H1 (cell line): Measurements from ENCODE around the gene GSKIP. TPM values are rescaled to one million over a fixed set of nuclear protein-coding genes. Genes with fewer than 3 reads are reported as not detected.

ENCODE experiments used
- CTCF ChIA-PET: fragments of 300-600 bp; sonication (Branson Sonifier 250); formaldehyde crosslinking; loops from one replicate; lab custom pipeline; 2021; ENCODE audit not compliant: partially characterized antibody; lab: Charles Lee
- POLR2A ChIA-PET: fragments of 300-600 bp; sonication (Branson Sonifier 250); formaldehyde crosslinking; loops from one replicate; lab custom pipeline; 2021; ENCODE audit warnings: inconsistent platforms; ENCODE audit not compliant: partially characterized antibody; lab: Charles Lee
- DNase-seq, 2 experiments: peaks; one replicate each; pipeline versions ENCODE4 v3.0.0 to v3.0.0-alpha.2; 2010 to 2022; ENCODE audit warnings: low spot score in 2 of 2, low read depth in 1 of 2, mixed read lengths in 1 of 2
- FAIRE-seq: peaks from 2 replicates; lab custom pipeline; 2011; peaks lifted over from hg19 to GRCh38; lab: Jason Lieb, UNC
- H2AFZ ChIP-seq: 2 replicates; pipeline ENCODE4 v1.8.1; 2012; ENCODE audit warnings: low read length, inconsistent platforms
- H2AK5ac ChIP-seq: 2 replicates; pipeline ENCODE4 v1.6.1; 2013; ENCODE audit warnings: low read depth, low read length
- H2BK120ac ChIP-seq: replicated peaks from 2 replicates; pipeline ENCODE3; 2013; ENCODE audit warnings: low read depth, low read length, inconsistent platforms
- H2BK12ac ChIP-seq: 2 replicates; pipeline ENCODE4 v1.6.1; 2013; ENCODE audit warnings: low read depth, low read length
- H2BK15ac ChIP-seq: 2 replicates; pipeline ENCODE4 v1.6.1; 2013; ENCODE audit warnings: low read length
- H2BK20ac ChIP-seq: 2 replicates; pipeline ENCODE4 v1.6.1; 2013; ENCODE audit warnings: low read length
- H2BK5ac ChIP-seq: 2 replicates; pipeline ENCODE4 v1.6.1; 2013; ENCODE audit warnings: low read depth, low read length
- H3K14ac ChIP-seq: 2 replicates; pipeline ENCODE4 v1.6.1; 2013; ENCODE audit warnings: inconsistent platforms; ENCODE audit not compliant: insufficient read length
- H3K18ac ChIP-seq: 2 replicates; pipeline ENCODE4 v1.6.1; 2013; ENCODE audit warnings: low read length; ENCODE audit errors: extremely low read depth
- H3K23ac ChIP-seq: 2 replicates; pipeline ENCODE4 v1.6.1; 2013; ENCODE audit warnings: inconsistent platforms; ENCODE audit not compliant: insufficient read length
- H3K23me2 ChIP-seq: 2 replicates; pipeline ENCODE4 v1.6.1; 2013; ENCODE audit warnings: low read depth, low read length
- H3K27ac ChIP-seq: 2 replicates; pipeline ENCODE4 v1.6.1; 2011; ENCODE audit warnings: low read depth, low read length, inconsistent platforms
- H3K27me3 ChIP-seq, 4 experiments: replicated peaks in 1 of 4; 1 replicate in 1 of 4; 2 replicates in 3 of 4; pipeline versions ENCODE4 v1.6.1 to v1.8.1; 2011 to 2013; ENCODE audit warnings: low read length in 3 of 4, mild to moderate bottlenecking in 3 of 4, inconsistent platforms in 2 of 4, mixed read lengths in 2 of 4, moderate library complexity in 1 of 4; ENCODE audit not compliant: control insufficient read depth in 3 of 4, insufficient read depth in 3 of 4; ENCODE audit errors: extremely low read depth in 1 of 4
- H3K36me3 ChIP-seq, 4 experiments: 2 replicates each; pipeline versions ENCODE4 v1.6.1 to v1.8.1; 2011 to 2013; ENCODE audit warnings: mild to moderate bottlenecking in 4 of 4, low read length in 3 of 4, moderate library complexity in 2 of 4, control low read depth in 1 of 4, inconsistent platforms in 1 of 4; ENCODE audit not compliant: insufficient read depth in 4 of 4, control insufficient read depth in 2 of 4
- H3K4ac ChIP-seq: replicated peaks from 2 replicates; pipeline ENCODE3; 2013; ENCODE audit warnings: low read length, low read depth, mixed read lengths, inconsistent platforms; ENCODE audit not compliant: insufficient read length
- H3K4me1 ChIP-seq, 4 experiments: replicated peaks in 1 of 4; 1 replicate in 1 of 4; 2 replicates in 3 of 4; pipeline versions ENCODE4 v1.6.1 to v1.8.1; 2011 to 2013; ENCODE audit warnings: low read length in 3 of 4, inconsistent platforms in 2 of 4, mixed read lengths in 1 of 4; ENCODE audit not compliant: insufficient read depth in 4 of 4, control insufficient read depth in 3 of 4
- H3K4me2 ChIP-seq, 2 experiments: 2 replicates each; pipeline versions ENCODE4 v1.6.1 to v1.8.1; 2011 to 2013; ENCODE audit warnings: low read depth in 2 of 2, low read length in 2 of 2, control low read depth in 1 of 2, inconsistent platforms in 1 of 2, mild to moderate bottlenecking in 1 of 2; ENCODE audit not compliant: insufficient read depth in 1 of 2
- H3K4me3 ChIP-seq, 4 experiments: fragments of 200-600, 300-600 bp in 1 of 4; sonication (generic), shearing (Covaris generic), sonication (Bioruptor Twin) in 1 of 4; 2 replicates each; pipeline versions ENCODE4 v1.5.1 to v1.8.1; 2011 to 2016; ENCODE audit warnings: low read length in 4 of 4, low read depth in 3 of 4, control low read depth in 2 of 4, inconsistent platforms in 2 of 4, mild to moderate bottlenecking in 2 of 4, mixed read lengths in 1 of 4, moderate library complexity in 1 of 4; ENCODE audit not compliant: insufficient read depth in 2 of 4; ENCODE audit errors: extremely low read depth in 1 of 4
- H3K56ac ChIP-seq: replicated peaks from 2 replicates; pipeline ENCODE3; 2013; ENCODE audit warnings: low read depth, mild to moderate bottlenecking, mixed read lengths, low read length, inconsistent platforms; ENCODE audit not compliant: insufficient read length
- H3K79me1 ChIP-seq: 2 replicates; pipeline ENCODE4 v1.6.1; 2013; ENCODE audit warnings: low read depth, low read length, control low read depth
- H3K79me2 ChIP-seq, 2 experiments: 2 replicates each; pipeline versions ENCODE4 v1.6.1 to v1.8.1; 2012 to 2013; ENCODE audit warnings: low read length in 2 of 2, mild to moderate bottlenecking in 2 of 2, inconsistent platforms in 1 of 2; ENCODE audit not compliant: insufficient read depth in 2 of 2, control insufficient read depth in 1 of 2
- H3K9ac ChIP-seq, 4 experiments: replicated peaks in 1 of 4; 1 replicate in 1 of 4; 2 replicates in 3 of 4; pipeline versions ENCODE4 v1.6.1 to v1.8.1; 2011 to 2013; ENCODE audit warnings: low read depth in 3 of 4, low read length in 3 of 4, control low read depth in 2 of 4, mild to moderate bottlenecking in 2 of 4, moderate library complexity in 2 of 4, inconsistent platforms in 1 of 4; ENCODE audit errors: extremely low read depth in 1 of 4
- H3K9me3 ChIP-seq, 2 experiments: 2 replicates each; pipeline versions ENCODE4 v1.6.1 to v1.8.1; 2012 to 2013; ENCODE audit warnings: mild to moderate bottlenecking in 2 of 2, moderate library complexity in 2 of 2, control low read depth in 1 of 2, inconsistent platforms in 1 of 2, low read depth in 1 of 2, low read length in 1 of 2, mixed read lengths in 1 of 2; ENCODE audit not compliant: insufficient read depth in 2 of 2
- H4K20me1 ChIP-seq, 2 experiments: replicated peaks in 1 of 2; 2 replicates each; pipeline versions ENCODE3 to v1.8.1; 2011 to 2013; ENCODE audit warnings: inconsistent platforms in 2 of 2, low read length in 2 of 2, mild to moderate bottlenecking in 1 of 2; ENCODE audit not compliant: insufficient read depth in 2 of 2, control insufficient read depth in 1 of 2
- H4K5ac ChIP-seq: 2 replicates; pipeline ENCODE4 v1.6.1; 2013; ENCODE audit warnings: low read length, low read depth, mixed read lengths, inconsistent platforms; ENCODE audit not compliant: insufficient read length
- H4K8ac ChIP-seq: 2 replicates; pipeline ENCODE4 v1.8.0; 2013; ENCODE audit warnings: mild to moderate bottlenecking, moderate library complexity, low read length, inconsistent platforms; ENCODE audit not compliant: insufficient read depth; ENCODE audit errors: extremely low read depth
- H4K91ac ChIP-seq: replicated peaks from 2 replicates; pipeline ENCODE3; 2013; ENCODE audit warnings: low read length, mixed read lengths, inconsistent platforms; ENCODE audit not compliant: insufficient read length
- CTCF ChIP-seq, 3 experiments: IDR thresholded peaks; 1 replicate in 2 of 3; 2 replicates in 1 of 3; pipeline versions ENCODE4 v1.5.1 to v1.6.1; 2011; ENCODE audit warnings: low read length in 3 of 3, mild to moderate bottlenecking in 3 of 3, inconsistent platforms in 2 of 3, low read depth in 1 of 3, moderate library complexity in 1 of 3; ENCODE audit not compliant: insufficient read depth in 1 of 3; ENCODE audit errors: control extremely low read depth in 1 of 3
- E2F6 ChIP-seq: IDR thresholded peaks from 2 replicates; pipeline ENCODE4 v1.6.1; 2012; ENCODE audit warnings: inconsistent platforms
- EGR1 ChIP-seq: IDR thresholded peaks from 2 replicates; pipeline ENCODE4 v1.6.1; 2011; ENCODE audit warnings: low read depth, low read length, borderline replicate concordance
- KDM1A ChIP-seq: fragments of 200-600, 300-600 bp; sonication (generic); IDR thresholded peaks from 2 replicates; pipeline ENCODE4 v1.7.1; 2016; ENCODE audit warnings: mild to moderate bottlenecking, low read length, borderline replicate concordance
- POU5F1 ChIP-seq: IDR thresholded peaks from 2 replicates; pipeline ENCODE4 v1.6.1; 2011; ENCODE audit warnings: low read depth, mild to moderate bottlenecking, low read length, moderate library complexity
- RXRA ChIP-seq: IDR thresholded peaks from 2 replicates; pipeline ENCODE4 v1.6.1; 2011; ENCODE audit warnings: low read depth, mild to moderate bottlenecking, low read length, moderate library complexity; ENCODE audit not compliant: insufficient read depth
- SAP30 ChIP-seq: fragments of 300-600 bp; sonication (generic); IDR thresholded peaks from 2 replicates; pipeline ENCODE4 v1.7.1; 2012; ENCODE audit warnings: low read length, moderate library complexity, mild to moderate bottlenecking, inconsistent platforms; ENCODE audit not compliant: insufficient read depth, insufficient replicate concordance
- SP1 ChIP-seq: IDR thresholded peaks from 2 replicates; pipeline ENCODE4 v1.6.1; 2011; ENCODE audit warnings: low read depth, low read length
- SP2 ChIP-seq: IDR thresholded peaks from 2 replicates; pipeline ENCODE4 v1.6.1; 2012; ENCODE audit warnings: mild to moderate bottlenecking, low read length, inconsistent platforms
- TAF1 ChIP-seq: IDR thresholded peaks from 2 replicates; pipeline ENCODE4 v1.6.1; 2011; ENCODE audit warnings: mild to moderate bottlenecking, low read depth, low read length
- WGBS, 2 experiments: shearing (Covaris generic) in 1 of 2; methylation state at CpG; one replicate each; pipeline versions ENCODE4 v1.1.6 to v1.1.7; 2013 to 2015; ENCODE audit warnings: low lambda C conversion rate in 2 of 2, mixed read lengths in 2 of 2, inconsistent platforms in 1 of 2, low coverage in 1 of 2, missing lambda C conversion rate in 1 of 2; ENCODE audit not compliant: insufficient replicate concordance in 2 of 2, insufficient coverage in 1 of 2, insufficient read length in 1 of 2; ENCODE audit errors: extremely low coverage in 1 of 2, missing lambda C conversion rate in 1 of 2; 5-methylcytosine and 5-hydroxymethylcytosine counted together
- polyA plus RNA-seq, 7 experiments: library from polyadenylated mRNA; depleted of rRNA in 3 of 7; stranded (reverse) in 5 of 7; unstranded in 2 of 7; fragments of >200 nt in 5 of 7; fragments of 200-250 nt in 2 of 7; gene quantifications; 1 replicate in 5 of 7; 2 replicates in 1 of 7; 4 replicates in 1 of 7; pipeline versions ENCODE4 v1.2.1 to v1.2.3, GENCODE V29; 2011 to 2013; ENCODE audit warnings: missing spikeins in 2 of 7, mixed read lengths in 2 of 7
- total RNA-seq: library from RNA; stranded (reverse); fragmentation: NEBNext Ultra II Directional; extraction: Animal tissue kit (Norgen Biotek cat#: 25700); gene quantifications from 2 replicates; pipeline ENCODE4 v1.2.1, GENCODE V29; 2021

GSKIP gene
- total and polyA plus RNA-seq, 2 of the 8 experiments (the other 6 are each of a cell fraction or from before 2014, with no cell fraction given): 20.3 to 37.1 TPM

- Histone ChIP-seq H4K8ac (no peak overlapping the region), H4K20me1 (no peaks in the 10 kb centered on the region), H3K9ac (no peak overlapping the region; a peak in 1 of 7 replicates), H2AK5ac (no peak overlapping the region), H3K79me1 (no peaks in the 10 kb centered on the region), H2BK12ac (no peak overlapping the region), H2BK20ac (no peak overlapping the region), H2BK5ac (no peak overlapping the region), H3K23ac (no peak overlapping the region), H4K5ac (no peak overlapping the region), H3K4me2 (no peak overlapping the region), H3K23me2 (no peaks in the 10 kb centered on the region), H3K36me3 (peaks cover 0 to 30% (median 13%) of the 10 kb centered on the region in 4 experiments; a peak in 5 of 8 replicates), H2AFZ (no peak overlapping the region), H3K79me2 (0 out of 4 replicates have a peak, but pooled peaks cover 0 to 2% of the 10 kb centered on the region in 2 experiments), H3K27me3 (no peaks in the 10 kb centered on the region), H3K4ac (no peak overlapping the region), H3K27ac (no peak overlapping the region), H3K4me3 (no peak overlapping the region), H3K9me3 (no peaks in the 10 kb centered on the region), H3K18ac (no peak overlapping the region), H2BK15ac (no peak overlapping the region), H4K91ac (no peak overlapping the region), H3K56ac (no peak overlapping the region), H3K14ac (no peak overlapping the region), H2BK120ac (no peak overlapping the region), H3K4me1 (peaks cover 0 to 7% (median 0%) of the 10 kb centered on the region in 4 experiments; a peak in 2 of 7 replicates)
- 88% methylated on average over 3 of the region's 3 CpGs; no CpG with 5 or more reads in 1 of the 2 experiments for WGBS, 2 experiments
- CTCF ChIA-PET: interaction anchor here (1.0 kb wide), 2 partner anchors 23 to 36 kb away, joined by 3 read pairs; no protein-coding TSS in a partner anchor
- POLR2A ChIA-PET: interaction anchor here (3.0 kb wide), 1 partner anchor 10 kb away, joined by 18 read pairs; the partner anchor contains the start of gene AK7
- DNase-seq (no peak), FAIRE-seq (no peak)
- TF ChIP-seq CTCF (IDR thresholded peaks at IDR 0.05; ENCODE audit: control extremely low read depth in 1 of 3, insufficient read depth in 1 of 3, low read depth in 1 of 3, low read length in 3 of 3): no peak
- no peak for TF ChIP-seq KDM1A
- no peak for TF ChIP-seq E2F6
- no peak for TF ChIP-seq SP2
- no peak for TF ChIP-seq SAP30
- no peak for TF ChIP-seq EGR1
- no peak for TF ChIP-seq TAF1
- no peak for TF ChIP-seq RXRA
- no peak for TF ChIP-seq SP1
- TF ChIP-seq POU5F1: no peak
Measured at GRCh38 chr14:96380735-96381134, 17.4 kb downstream of the GSKIP start.
